Measurements from ENCODE around the gene PPARA. TPM values are rescaled to one million over a fixed set of nuclear protein-coding genes. Genes with fewer than 3 reads are reported as not detected.

Gene PPARA
- total RNA-seq, 1 experiment from 2014 or later: 7.7 TPM

GRCh38 chr22:46278656-46279645, 128.6 kb downstream of the PPARA start:
- Histone ChIP-seq H3K4me3 (ENCODE audit: low read length) (no peak overlapping the region), H3K4me2 (ENCODE audit: low read length) (no peak overlapping the region), H3K9ac (ENCODE audit: low read length) (no peak overlapping the region), H3F3A (ENCODE audit: low read length, unreplicated experiment) (no peaks in the 10 kb centered on the region), H3K27me3 (ENCODE audit: low read length) (no peaks in the 10 kb centered on the region), H3K9me3 (ENCODE audit: low read length) (no peaks in the 10 kb centered on the region), H3K36me3 (ENCODE audit: low read depth, low read length) (peaks cover 4% of the 10 kb centered on the region; the same call in 1 of the 2 replicates), H3K27ac (ENCODE audit: low read length) (no peak overlapping the region), H4K20me1 (ENCODE audit: low read length) (no peaks in the 10 kb centered on the region), H2AFZ (ENCODE audit: low read length) (no peak overlapping the region), H3K79me2 (ENCODE audit: low read length) (no peaks in the 10 kb centered on the region), H3K4me1 (ENCODE audit: insufficient read depth, low read length) (no peaks in the 10 kb centered on the region), H3K9me2 (replicated peaks; ENCODE audit: low read length) (no peaks in the 10 kb centered on the region)
- ChIA-PET POLR2A (ENCODE audit: unreplicated experiment) (no interaction called here), CTCF (interaction anchor here (0.6 kb wide), 1 partner anchor 162 kb away, joined by 12 read pairs; no protein-coding TSS in a partner anchor)
- no TSS peak for BruUV-seq (replicated peaks)
- ATAC-seq: no peak
- intact Hi-C loops (cut with micrococcal nuclease): no loop called here
- no peak for DNase-seq
- TF ChIP-seq EZH2phosphoT487 (IDR thresholded peaks at IDR 0.05; ENCODE audit: borderline replicate concordance, low read length) (no peak), CTCF (conservative IDR thresholded peaks at IDR 0.05; ENCODE audit: low read depth, low read length) (no peak), EZH2 (IDR thresholded peaks at IDR 0.05; ENCODE audit: low read length, unreplicated experiment) (no peak)

GRCh38 chr22:46280063-46280817, 129.9 kb downstream of the PPARA start:
- CTCF ChIA-PET: no interaction called here
- DNase-seq (no peak), ATAC-seq (no peak)
- BruUV-seq (replicated peaks): no TSS peak
- Histone ChIP-seq H3K27ac (ENCODE audit: low read length) (no peak overlapping the region), H3K9me2 (replicated peaks; ENCODE audit: low read length) (no peaks in the 10 kb centered on the region), H2AFZ (ENCODE audit: low read length) (no peak overlapping the region), H3F3A (ENCODE audit: low read length, unreplicated experiment) (no peaks in the 10 kb centered on the region), H3K4me2 (ENCODE audit: low read length) (no peak overlapping the region), H3K36me3 (ENCODE audit: low read depth, low read length) (peaks cover 4% of the 10 kb centered on the region; the same call in 1 of the 2 replicates), H3K4me3 (ENCODE audit: low read length) (no peak overlapping the region), H3K79me2 (ENCODE audit: low read length) (no peaks in the 10 kb centered on the region), H3K9ac (ENCODE audit: low read length) (no peak overlapping the region), H3K4me1 (ENCODE audit: insufficient read depth, low read length) (no peaks in the 10 kb centered on the region), H3K27me3 (ENCODE audit: low read length) (no peaks in the 10 kb centered on the region), H4K20me1 (ENCODE audit: low read length) (no peaks in the 10 kb centered on the region), H3K9me3 (ENCODE audit: low read length) (no peaks in the 10 kb centered on the region)
- TF ChIP-seq EZH2 (IDR thresholded peaks at IDR 0.05; ENCODE audit: low read length, unreplicated experiment): no peak
- TF ChIP-seq CTCF (conservative IDR thresholded peaks at IDR 0.05; ENCODE audit: low read depth, low read length): no peak
- no peak for TF ChIP-seq EZH2phosphoT487 (IDR thresholded peaks at IDR 0.05; ENCODE audit: borderline replicate concordance, low read length)
- POLR2A ChIA-PET (ENCODE audit: unreplicated experiment): no interaction called here
- intact Hi-C loops (cut with micrococcal nuclease): no loop called here
